HG02870 (cell line): ENCODE data around the gene BCL7A.

Source experiments
- ATAC-seq: cut with Tn5 transposase; IDR thresholded peaks from one replicate; pipeline ENCODE4 v1.9.1; 2021; ENCODE audit warnings: mild to moderate bottlenecking, moderate library complexity; ENCODE audit not compliant: unreplicated experiment

The BCL7A gene

GRCh38 chr12:122073815-122074214 is 52.1 kb downstream of the BCL7A start:
- ATAC-seq, result no peak

- no peak for ATAC-seq
Observed at GRCh38 chr12:122076743-122077495, 55.2 kb downstream of the BCL7A start.

DNA sequence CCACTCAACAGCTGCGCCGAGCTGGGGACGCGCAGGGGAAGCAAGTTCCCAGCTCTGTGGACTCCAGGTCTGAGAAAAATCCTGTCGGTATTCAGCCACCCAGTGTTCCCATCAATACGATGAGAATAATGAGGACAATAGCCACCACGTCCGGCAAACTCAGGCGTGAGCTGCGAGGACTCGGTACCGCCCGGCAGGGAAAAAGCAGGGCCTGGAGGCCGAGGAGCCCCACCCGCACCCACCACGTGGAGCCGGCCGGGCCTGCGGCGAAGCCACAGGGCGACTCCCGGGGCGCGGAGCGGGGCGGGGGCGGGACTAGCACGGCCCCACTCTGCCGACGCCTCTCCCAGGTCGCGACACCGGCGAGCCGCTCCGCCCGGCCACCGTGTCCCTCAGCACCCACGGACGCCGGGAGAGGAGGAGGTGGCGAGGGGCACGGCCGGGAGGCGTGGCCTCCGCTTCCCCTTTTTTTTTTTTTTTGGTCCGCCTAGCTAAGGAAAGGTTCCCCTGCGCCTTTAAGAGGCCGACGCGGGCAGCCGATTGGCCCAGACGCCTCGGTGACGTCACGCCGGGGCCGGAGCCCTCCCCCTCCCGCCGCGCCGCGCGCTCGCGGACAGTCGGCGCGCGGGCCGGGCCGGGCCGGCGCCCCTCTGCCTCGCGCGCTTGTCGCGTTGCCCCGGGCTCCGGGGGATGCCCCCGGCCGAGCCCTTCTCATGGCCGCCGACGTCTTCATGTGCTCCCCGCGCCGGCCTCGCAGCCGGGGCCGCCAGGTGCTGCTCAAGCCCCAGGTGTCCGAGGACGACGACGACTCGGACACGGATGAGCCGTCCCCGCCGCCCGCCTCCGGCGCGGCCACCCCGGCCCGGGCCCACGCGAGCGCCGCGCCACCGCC is 56.7 kb downstream of the BCL7A start, which contains the start of gene MLXIP:
MLXIP (plus strand) TSS at position 616 of the 892 bp plus-strand sequence; CDS start at position 714, 98 bp downstream.
- ATAC-seq, result peak; percentile 73

DNA sequence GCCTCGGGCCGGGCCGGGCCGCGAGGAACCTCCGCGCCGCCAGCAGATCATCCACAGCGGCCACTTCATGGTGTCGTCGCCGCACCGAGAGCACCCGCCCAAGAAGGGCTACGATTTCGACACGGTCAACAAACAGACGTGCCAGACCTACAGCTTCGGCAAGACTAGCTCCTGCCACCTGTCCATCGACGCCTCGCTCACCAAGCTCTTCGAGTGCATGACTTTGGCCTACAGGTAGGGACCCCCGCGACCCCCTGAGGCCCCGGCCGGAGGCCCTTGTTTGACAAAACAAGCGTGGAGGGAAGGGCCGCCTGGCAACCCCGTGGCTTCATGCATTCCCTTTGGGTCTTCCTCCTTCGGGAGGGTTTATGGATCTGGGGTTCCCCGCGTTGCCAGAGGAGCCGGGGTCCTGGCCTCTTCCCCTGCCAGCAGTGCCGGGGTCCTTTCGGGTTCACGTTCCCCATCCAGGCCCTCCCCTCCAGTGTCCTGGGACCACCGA is 57.4 kb downstream of the BCL7A start:
- peak; percentile 13 for ATAC-seq

GRCh38 chr12:122079532-122080081 is 57.9 kb downstream of the BCL7A start:
- no peak for ATAC-seq

DNA sequence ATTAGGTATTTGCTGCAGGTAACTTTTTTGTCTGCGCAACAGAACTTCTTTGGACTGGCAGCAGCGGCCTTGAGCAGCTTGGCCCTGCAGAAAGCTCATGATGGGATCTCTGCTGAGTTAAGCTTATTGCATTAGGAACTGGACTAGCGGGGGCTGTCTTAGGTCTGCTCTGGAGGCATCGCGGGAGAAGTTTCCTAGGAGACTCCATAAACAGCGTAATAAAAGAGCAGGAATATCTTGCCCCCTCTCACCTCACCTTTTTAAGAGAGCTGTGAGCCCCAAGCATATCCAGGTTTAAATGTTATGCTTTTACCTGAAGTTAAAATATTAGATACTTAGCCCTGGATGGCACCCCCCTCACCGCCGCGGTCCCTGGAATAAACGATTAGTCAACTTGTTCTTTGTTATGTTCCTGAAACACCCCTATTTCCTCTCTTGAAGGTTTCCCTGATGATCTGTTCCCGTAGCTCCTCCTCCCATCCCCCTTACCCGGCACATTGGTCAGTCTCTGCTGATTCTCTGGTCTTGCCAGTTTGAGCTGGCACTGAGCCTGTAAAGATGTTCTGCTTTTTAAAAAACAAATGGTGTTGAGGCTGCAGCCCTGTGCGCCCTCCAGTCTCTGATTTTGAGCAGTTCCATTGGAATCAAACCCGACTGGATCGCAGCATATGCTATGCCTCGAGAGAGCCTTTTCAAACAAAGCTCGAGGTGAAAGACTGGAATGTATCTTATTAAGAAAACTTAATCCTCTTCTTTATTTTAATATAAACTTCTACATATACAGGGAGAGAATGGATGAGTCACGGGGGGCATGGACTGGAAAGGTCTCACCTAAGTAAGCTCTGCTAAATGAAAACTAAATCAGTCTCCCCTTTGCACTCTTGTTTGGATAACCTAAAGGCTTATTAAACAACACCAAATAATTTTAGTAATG is 58.7 kb downstream of the BCL7A start:
- ATAC-seq, result no peak

GRCh38 chr12:122081083-122081696 is 59.5 kb downstream of the BCL7A start:
- no peak for ATAC-seq

- ATAC-seq, result peak; percentile 30
Observed at GRCh38 chr12:122081697-122082221, 60.1 kb downstream of the BCL7A start.

- ATAC-seq, result no peak
Observed at GRCh38 chr12:122082621-122083356, 61.1 kb downstream of the BCL7A start.

DNA sequence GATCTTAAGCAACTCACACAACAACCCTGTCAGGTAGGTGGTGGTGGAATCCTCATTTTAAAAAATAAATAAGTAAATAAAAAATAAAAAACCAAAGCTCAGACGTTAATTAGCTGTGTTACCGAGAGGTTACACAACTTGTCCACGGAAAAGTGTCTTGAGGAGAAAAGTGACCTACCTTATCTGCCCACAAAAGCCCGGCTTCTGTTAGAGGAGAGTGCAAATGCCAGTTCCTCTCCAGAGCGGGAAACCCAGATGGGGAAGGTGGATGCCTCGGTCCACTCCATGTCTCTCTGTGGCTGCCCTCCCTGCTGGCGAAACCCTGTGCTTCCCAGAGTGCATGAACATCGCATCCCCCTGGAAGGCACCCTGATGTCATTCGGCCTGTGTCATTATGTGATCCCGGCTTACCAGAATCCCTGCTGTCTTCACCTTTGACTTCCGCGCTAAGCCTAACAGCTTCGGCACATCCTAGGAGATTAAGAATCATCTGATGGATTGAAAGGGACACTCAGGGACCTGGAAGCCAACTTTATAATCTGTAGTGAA is 63.2 kb downstream of the BCL7A start:
- no peak for ATAC-seq

DNA sequence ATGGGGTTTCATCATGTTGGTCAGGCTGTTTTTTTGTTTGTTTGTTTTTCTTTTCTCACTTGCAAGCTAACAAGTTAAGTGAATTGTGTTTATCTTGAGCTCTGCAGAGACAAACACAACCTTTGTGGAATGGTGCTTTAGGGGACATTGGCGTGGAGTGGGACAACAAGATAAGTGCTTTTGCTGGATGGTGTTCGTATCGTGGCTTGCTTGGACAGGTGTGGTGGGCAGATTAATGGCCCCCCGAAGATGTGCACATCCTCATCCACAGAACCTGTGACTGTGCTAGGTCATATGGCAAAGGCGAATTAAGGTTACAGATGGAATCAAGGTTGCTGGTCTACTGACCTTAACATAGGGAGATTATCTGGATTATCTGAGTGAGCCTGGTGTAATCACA is 63.9 kb downstream of the BCL7A start:
- no peak for ATAC-seq

GRCh38 chr12:122086116-122086515 is 64.4 kb downstream of the BCL7A start:
- ATAC-seq, result no peak

- no peak for ATAC-seq
Observed at GRCh38 chr12:122086641-122087285, 65.1 kb downstream of the BCL7A start.

GRCh38 chr12:122087431-122088178 is 65.9 kb downstream of the BCL7A start:
- ATAC-seq, result no peak

DNA sequence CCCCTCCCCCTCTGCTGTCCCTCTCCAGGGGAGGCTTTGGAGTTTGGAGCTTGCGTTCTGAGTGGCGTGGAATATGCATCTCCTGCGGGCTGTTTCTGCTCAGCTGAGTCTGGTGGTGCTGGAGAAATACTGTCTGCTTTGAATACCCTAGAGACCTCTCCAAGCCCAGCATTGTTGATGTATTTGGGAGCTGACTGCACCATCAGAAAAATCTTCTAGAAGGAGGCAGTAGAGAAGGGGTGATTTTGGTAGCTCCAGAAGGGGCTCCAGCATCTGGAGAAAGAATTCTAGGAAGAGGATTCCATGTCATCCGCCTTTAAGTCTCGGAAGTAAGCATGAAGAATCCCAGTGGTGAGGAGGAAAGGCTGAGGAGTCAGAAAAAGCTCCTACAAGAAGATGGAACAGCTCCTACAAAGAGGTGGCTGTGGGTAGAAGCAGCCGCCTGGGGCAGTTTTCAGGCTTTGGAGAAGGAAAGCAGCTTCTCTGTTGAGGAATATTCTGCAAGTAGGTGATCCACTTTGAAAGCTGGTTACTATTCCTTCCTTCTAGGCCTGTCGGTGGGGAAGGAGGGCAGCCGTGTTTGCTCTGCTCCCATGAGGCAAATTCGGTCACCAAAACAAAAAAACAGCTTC is 66.6 kb downstream of the BCL7A start:
- ATAC-seq, result no peak

DNA sequence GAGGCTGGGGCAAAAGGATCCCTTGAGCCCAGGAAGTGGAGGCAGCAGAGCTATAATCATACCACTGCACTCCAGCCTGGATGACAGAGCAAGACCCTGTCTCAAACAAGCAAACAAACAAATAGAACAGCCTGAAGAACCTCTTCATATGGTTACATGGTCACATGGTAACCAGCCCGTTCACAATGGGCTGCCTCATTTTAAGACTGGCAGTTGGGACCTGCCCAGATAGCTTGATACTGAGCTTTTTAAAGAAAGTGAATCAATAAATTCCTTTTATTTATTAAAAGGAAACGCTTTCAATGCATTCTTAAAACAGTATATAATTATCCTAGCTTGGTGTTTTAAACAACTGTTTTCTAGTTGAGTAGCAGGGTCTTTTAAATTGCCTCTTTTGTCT is 67.4 kb downstream of the BCL7A start:
- ATAC-seq, result no peak
